HepG2 (cell line): ENCODE data around the gene AKAP8L. TPM values are rescaled to one million over a fixed set of nuclear protein-coding genes. Genes with fewer than 3 reads are reported as not detected.
A peak's percentile ranks its signal among the peaks of the same experiment; 100 is the strongest.

ENCODE experiments used
- CREBL2 ChIP-seq: sonication (generic); formaldehyde crosslinking; IDR thresholded peaks from 2 replicates; pipeline ENCODE4 v1.8.1; 2023; ENCODE audit warnings: missing genetic modification reagents, mild to moderate bottlenecking, borderline replicate concordance
- GATA4 ChIP-seq: sonication (generic); IDR thresholded peaks from 2 replicates; pipeline ENCODE4 v1.6.1; 2016; ENCODE audit warnings: antibody characterized with exemption, low read depth, borderline replicate concordance
- HNRNPL ChIP-seq: fragments of 200-400 bp; formaldehyde crosslinking; IDR thresholded peaks from 2 replicates; pipeline ENCODE4 v1.6.1; 2017; ENCODE audit warnings: mild to moderate bottlenecking, low read depth, low read length
- MTF2 ChIP-seq: sonication (generic); formaldehyde crosslinking; IDR thresholded peaks from 2 replicates; pipeline ENCODE4 v1.5.0; 2020; ENCODE audit warnings: missing genetic modification reagents, borderline replicate concordance
- NONO ChIP-seq, 2 experiments: fragments of 450-650 bp in 1 of 2; sonication (generic) in 1 of 2; formaldehyde crosslinking in 1 of 2; IDR thresholded peaks in 1 of 2; conservative IDR thresholded peaks in 1 of 2; 2 replicates each; pipeline versions ENCODE4 v1.6.1 to v1.8.0; 2017 to 2022; ENCODE audit warnings: mild to moderate bottlenecking in 1 of 2, missing genetic modification reagents in 1 of 2, moderate library complexity in 1 of 2
- RNF219 ChIP-seq: sonication (generic); formaldehyde crosslinking; IDR thresholded peaks from 2 replicates; pipeline ENCODE4 v1.5.0; 2020; ENCODE audit warnings: mild to moderate bottlenecking, missing genetic modification reagents
- TCF7L2 ChIP-seq: IDR thresholded peaks from 2 replicates; pipeline ENCODE4 v1.6.1; 2011; ENCODE audit warnings: mild to moderate bottlenecking, low read depth, low read length, moderate library complexity
- UBTF ChIP-seq: sonication (generic); formaldehyde crosslinking; IDR thresholded peaks from 2 replicates; pipeline ENCODE4 v1.4.0; 2020; ENCODE audit warnings: mild to moderate bottlenecking, missing genetic modification reagents
- ZFP36L2 ChIP-seq: sonication (generic); formaldehyde crosslinking; IDR thresholded peaks from 2 replicates; pipeline ENCODE4 v1.4.0; 2020; ENCODE audit warnings: missing genetic modification reagents
- ZHX2 ChIP-seq, 2 experiments: sonication (generic) in 1 of 2; formaldehyde crosslinking in 1 of 2; IDR thresholded peaks; 2 replicates each; pipeline versions ENCODE4 v1.6.1 to v1.9.0; 2014 to 2022; ENCODE audit warnings: antibody characterized with exemption in 1 of 2, borderline replicate concordance in 1 of 2, inconsistent platforms in 1 of 2, low read depth in 1 of 2, missing genetic modification reagents in 1 of 2
- ZNF205 ChIP-seq: IDR thresholded peaks from 2 replicates; pipeline ENCODE4 v1.6.1; 2018; ENCODE audit warnings: missing biosample characterization, missing genetic modification reagents
- ZNF362 ChIP-seq: sonication (generic); formaldehyde crosslinking; IDR thresholded peaks from 2 replicates; pipeline ENCODE4 v1.4.0; 2020; ENCODE audit warnings: missing genetic modification reagents, mild to moderate bottlenecking, borderline replicate concordance
- ZNF510 ChIP-seq: sonication (generic); formaldehyde crosslinking; IDR thresholded peaks from 2 replicates; pipeline ENCODE4 v1.4.0; 2020; ENCODE audit warnings: low read depth, mild to moderate bottlenecking, missing genetic modification reagents
- ZNF563 ChIP-seq: sonication (generic); formaldehyde crosslinking; IDR thresholded peaks from 2 replicates; pipeline ENCODE4 v1.8.0; 2022; ENCODE audit warnings: mild to moderate bottlenecking, moderate library complexity, missing genetic modification reagents
- ZNF577 ChIP-seq: sonication (generic); formaldehyde crosslinking; IDR thresholded peaks from 2 replicates; pipeline ENCODE4 v1.4.0; 2020; ENCODE audit warnings: mild to moderate bottlenecking, low read depth, missing genetic modification reagents, borderline replicate concordance
- ZSCAN30 ChIP-seq: sonication (generic); formaldehyde crosslinking; IDR thresholded peaks from 2 replicates; pipeline ENCODE4 v1.5.0; 2020; ENCODE audit warnings: mild to moderate bottlenecking, missing genetic modification reagents
- polyA plus RNA-seq, 8 experiments: library from polyadenylated mRNA; depleted of rRNA in 3 of 8; stranded (reverse) in 7 of 8; unstranded in 1 of 8; fragments of >200 nt; fragmentation: Illumina TruSeq in 4 of 8; extraction: Trizol in 4 of 8; gene quantifications; 2 replicates each; pipeline versions ENCODE4 v1.2.1 to v1.2.3, GENCODE V29; 2011 to 2016; ENCODE audit warnings: low read depth in 4 of 8, missing spikeins in 1 of 8, mixed read lengths in 1 of 8; ENCODE audit not compliant: insufficient read depth in 1 of 8
- total RNA-seq, 5 experiments: library from RNA; depleted of rRNA; stranded (reverse); fragments of >200 nt; fragmentation: Illumina TruSeq; extraction: Trizol; gene quantifications; 2 replicates each; pipeline ENCODE4 v1.2.3, GENCODE V29; 2016; ENCODE audit warnings: low read depth in 1 of 5

Gene AKAP8L
- total and polyA plus RNA-seq, 2 of the 13 experiments (the other 11 are each of a cell fraction or from before 2014, with no cell fraction given): 48.2 to 49.6 TPM

DNA sequence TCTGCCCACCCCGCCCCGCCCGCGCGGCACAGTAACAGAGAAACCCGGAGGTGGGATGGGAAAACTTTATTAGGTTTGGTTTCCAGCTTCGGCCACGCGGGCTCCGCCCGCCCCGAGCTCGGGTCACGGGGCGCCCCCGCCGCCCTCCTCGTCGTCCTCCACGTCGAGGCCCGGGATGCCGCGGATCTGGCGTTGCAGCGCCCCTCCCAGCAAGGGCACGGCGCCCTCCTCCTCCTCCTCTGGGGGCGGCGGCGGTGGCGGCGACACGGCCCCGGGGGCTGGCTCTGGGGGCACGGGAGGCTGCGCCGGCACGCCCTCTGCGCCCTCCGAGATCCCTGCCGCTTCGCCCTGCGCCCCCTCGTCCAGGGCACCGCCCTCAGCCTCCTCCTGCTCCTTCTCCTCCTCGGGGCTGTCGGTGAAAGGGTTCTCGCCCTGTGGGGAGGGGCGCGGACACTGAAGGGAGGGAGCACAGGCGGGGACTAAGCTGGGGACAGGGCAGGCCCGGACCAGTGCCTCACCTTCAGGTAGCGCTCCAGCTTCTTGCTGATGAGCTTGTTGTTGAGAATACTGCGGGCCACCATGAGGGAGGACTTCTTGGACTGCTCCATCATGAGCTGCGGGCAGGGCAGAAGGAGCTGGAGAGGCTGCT lies 38.7 kb downstream of the AKAP8L start (continued):
- TF ChIP-seq ZHX2 (IDR thresholded peaks at IDR 0.05; ENCODE audit: low read depth) (no peak), ZHX2 (CRISPR knock-in tag; IDR thresholded peaks at IDR 0.05; ENCODE audit: borderline replicate concordance) (no peak), ZNF577 (CRISPR knock-in tag) (no peak), CREBL2 (CRISPR knock-in tag) (no peak), UBTF (CRISPR knock-in tag) (peak; percentile 47; the same call in 1 of the 2 replicates), TCF7L2 (no peak), RNF219 (CRISPR knock-in tag) (no peak), GATA4 (no peak), ZNF362 (CRISPR knock-in tag) (no peak), MTF2 (CRISPR knock-in tag) (no peak), HNRNPL (0 out of 2 replicates have a peak, but pooled peaks have one; percentile 18), ZNF563 (CRISPR knock-in tag) (0 out of 2 replicates have a peak, but pooled peaks have one; percentile 6), ZNF205 (no peak; the same call in 1 of the 2 replicates), ZNF510 (no peak), ZSCAN30 (CRISPR knock-in tag) (no peak), NONO (IDR thresholded peaks at IDR 0.05) (no peak), NONO (CRISPR knock-in tag; conservative IDR thresholded peaks at IDR 0.05) (peak; percentile 78; the same call in 1 of the 2 replicates), ZFP36L2 (CRISPR knock-in tag) (no peak)
